ENCODE measurements around the gene ACADSB.

Gene ACADSB

GRCh38 chr10:123016228-123016627, 7.4 kb downstream of the ACADSB start:
- Histone ChIP-seq H3K9ac (no peak overlapping the region), H2AFZ (no peak overlapping the region), H3K4me2 (ENCODE audit: low read length) (no peak overlapping the region), H3K27me3 (ENCODE audit: control insufficient read depth, insufficient read depth, low read length) (no peaks in the 10 kb centered on the region), H3K36me3 (ENCODE audit: control insufficient read depth, insufficient read depth, low read length) (no peaks in the 10 kb centered on the region), H3K9me3 (ENCODE audit: control insufficient read depth, low read length) (no peaks in the 10 kb centered on the region), H3K27ac (no peak overlapping the region), H3K4me1 (no peaks in the 10 kb centered on the region), H3K4me3 (ENCODE audit: low read depth, low read length) (no peak overlapping the region), H3K79me2 (peaks cover 22% of the 10 kb centered on the region)
- TF ChIP-seq, protein P1, sequence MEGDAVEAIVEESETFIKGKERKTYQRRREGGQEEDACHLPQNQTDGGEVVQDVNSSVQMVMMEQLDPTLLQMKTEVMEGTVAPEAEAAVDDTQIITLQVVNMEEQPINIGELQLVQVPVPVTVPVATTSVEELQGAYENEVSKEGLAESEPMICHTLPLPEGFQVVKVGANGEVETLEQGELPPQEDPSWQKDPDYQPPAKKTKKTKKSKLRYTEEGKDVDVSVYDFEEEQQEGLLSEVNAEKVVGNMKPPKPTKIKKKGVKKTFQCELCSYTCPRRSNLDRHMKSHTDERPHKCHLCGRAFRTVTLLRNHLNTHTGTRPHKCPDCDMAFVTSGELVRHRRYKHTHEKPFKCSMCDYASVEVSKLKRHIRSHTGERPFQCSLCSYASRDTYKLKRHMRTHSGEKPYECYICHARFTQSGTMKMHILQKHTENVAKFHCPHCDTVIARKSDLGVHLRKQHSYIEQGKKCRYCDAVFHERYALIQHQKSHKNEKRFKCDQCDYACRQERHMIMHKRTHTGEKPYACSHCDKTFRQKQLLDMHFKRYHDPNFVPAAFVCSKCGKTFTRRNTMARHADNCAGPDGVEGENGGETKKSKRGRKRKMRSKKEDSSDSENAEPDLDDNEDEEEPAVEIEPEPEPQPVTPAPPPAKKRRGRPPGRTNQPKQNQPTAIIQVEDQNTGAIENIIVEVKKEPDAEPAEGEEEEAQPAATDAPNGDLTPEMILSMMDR (IDR thresholded peaks at IDR 0.05): no peak

GRCh38 chr10:123017421-123018165, 8.8 kb downstream of the ACADSB start:
- Histone ChIP-seq H3K4me1 (no peaks in the 10 kb centered on the region), H3K27ac (no peak overlapping the region)

DNA sequence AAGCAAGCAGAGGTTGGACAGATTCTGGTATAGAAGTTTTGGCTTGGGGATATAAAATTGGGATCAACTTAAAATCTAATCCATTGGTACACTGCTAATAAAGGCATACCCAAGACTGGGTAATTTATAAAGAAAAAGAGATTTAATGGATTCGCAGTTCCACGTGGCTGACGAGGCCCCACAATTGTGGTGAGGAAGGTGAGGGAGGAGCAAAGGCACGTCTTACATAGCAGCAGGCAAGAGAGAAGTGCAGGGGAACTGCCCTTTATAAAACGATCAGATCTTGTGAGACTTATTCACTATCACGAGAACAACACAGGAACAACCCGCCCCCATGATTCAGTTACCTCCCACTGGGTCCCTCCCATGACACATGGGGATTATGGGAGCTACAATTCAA, 9.7 kb downstream of the ACADSB start:
- Histone ChIP-seq H3K9me3 (ENCODE audit: control insufficient read depth, low read length) (no peaks in the 10 kb centered on the region), H3K4me2 (ENCODE audit: low read length) (no peak overlapping the region), H3K27me3 (ENCODE audit: control insufficient read depth, insufficient read depth, low read length) (no peaks in the 10 kb centered on the region), H3K36me3 (ENCODE audit: control insufficient read depth, insufficient read depth, low read length) (no peaks in the 10 kb centered on the region), H3K4me1 (no peaks in the 10 kb centered on the region), H3K4me3 (ENCODE audit: low read depth, low read length) (no peak overlapping the region), H3K9ac (no peak overlapping the region), H2AFZ (no peak overlapping the region), H3K27ac (no peak overlapping the region), H3K79me2 (peaks cover 13% of the 10 kb centered on the region)
- TF ChIP-seq, protein P1 (IDR thresholded peaks at IDR 0.05): no peak

More at GRCh38 chr10:123017421-123018165, 8.8 kb downstream of the ACADSB start:
- TF ChIP-seq, protein P1 (IDR thresholded peaks at IDR 0.05): no peak
- Histone ChIP-seq H2AFZ (no peak overlapping the region), H3K9me3 (ENCODE audit: control insufficient read depth, low read length) (no peaks in the 10 kb centered on the region), H3K79me2 (peaks cover 13% of the 10 kb centered on the region), H3K36me3 (ENCODE audit: control insufficient read depth, insufficient read depth, low read length) (no peaks in the 10 kb centered on the region), H3K9ac (no peak overlapping the region), H3K27me3 (ENCODE audit: control insufficient read depth, insufficient read depth, low read length) (no peaks in the 10 kb centered on the region), H3K4me2 (ENCODE audit: low read length) (no peak overlapping the region), H3K4me3 (ENCODE audit: low read depth, low read length) (no peak overlapping the region)

DNA sequence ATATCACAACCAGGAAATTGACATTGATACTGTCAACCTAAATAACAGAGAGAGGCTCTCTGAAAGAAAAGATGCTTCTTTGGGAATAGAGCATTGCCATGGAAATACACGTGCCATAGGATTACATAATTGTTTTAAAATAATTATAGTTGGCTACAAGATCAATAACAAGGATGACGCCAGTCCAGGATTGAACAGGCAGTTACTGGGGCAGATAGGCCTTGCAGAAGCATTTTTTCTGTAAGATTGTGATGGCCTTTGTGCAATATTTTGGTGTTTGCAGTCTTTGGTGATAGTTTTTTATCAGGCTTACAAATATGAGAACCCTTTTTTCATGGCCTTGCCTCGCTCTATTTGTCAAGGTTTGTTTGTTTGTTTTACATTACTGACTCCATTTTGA, 10.5 kb downstream of the ACADSB start:
- Histone ChIP-seq H3K9me3 (ENCODE audit: control insufficient read depth, low read length) (no peaks in the 10 kb centered on the region), H3K27ac (no peak overlapping the region), H3K9ac (no peak overlapping the region), H3K27me3 (ENCODE audit: control insufficient read depth, insufficient read depth, low read length) (no peaks in the 10 kb centered on the region), H3K4me2 (ENCODE audit: low read length) (no peak overlapping the region), H3K4me1 (no peaks in the 10 kb centered on the region), H3K79me2 (peaks cover 13% of the 10 kb centered on the region), H2AFZ (no peak overlapping the region), H3K4me3 (ENCODE audit: low read depth, low read length) (no peak overlapping the region), H3K36me3 (ENCODE audit: control insufficient read depth, insufficient read depth, low read length) (no peaks in the 10 kb centered on the region)
- TF ChIP-seq, protein P1 (IDR thresholded peaks at IDR 0.05): no peak

Data from parathyroid adenoma (tissue), 2 donors.